Heart left ventricle (tissue), 13 donors: ENCODE data around the gene NR2F2.

ENCODE experiments used
- CTCF ChIP-seq, 12 donors: fragments of 200-600 bp; sonication (generic) in 4 of 12; IDR thresholded peaks; one replicate each; pipeline versions ENCODE4 v1.5.0 to v1.8.0; 2018 to 2022; ENCODE audit warnings: antibody characterized with exemption in 12 of 12, mild to moderate bottlenecking in 5 of 12
- POLR2A ChIP-seq, 2 donors: fragments of 450-650 bp; IDR thresholded peaks; one replicate each; pipeline ENCODE4 v1.6.1; 2017; ENCODE audit warnings: antibody characterized with exemption in 2 of 2, mild to moderate bottlenecking in 2 of 2, moderate library complexity in 2 of 2
- donor health status: ischemic (EF 13 %, LVEDD 7.1; RV severe dilation, severe dysfunction).
- donor health status: DM: no; HTN: yes; CAD: no.
- donor health status: DM: no; HTN: no; CAD: no.
- donor health status: ischemic (EF 25% LVEDD 6.9; RV normal size, moderate dysfunction).
- donor health status: ischemic (EF 25% LVEDD 5.7; RV mildly dilated, moderate dysfunction).
- donor health status: ischemic (EF 35%, LVEDD 5.7; RV mildly dilated, moderate dysfunction).
- donor health status: nonischemic (EF 11% LVEDD 7.7; RV severe dilation, severe dysfunction).
- donor health status: DM: yes; HTN: yes; CAD: no.
- donor health status: PGD.
- donor health status: ischemic (EF 29% LVEDD 5.4; RV normal size, mild dysfunction).
- donor health status: nonischemic (EF 23%, LVEDD 6.1; RV moderate dilation, normal function).

- TF ChIP-seq POLR2A (IDR thresholded peaks at IDR 0.05) (no peak), CTCF (IDR thresholded peaks at IDR 0.05) (no peak)
Measured at GRCh38 chr15:96349034-96349856, 18.7 kb downstream of the NR2F2 start.
